ENCODE measurements around the gene TMX1.

DNA sequence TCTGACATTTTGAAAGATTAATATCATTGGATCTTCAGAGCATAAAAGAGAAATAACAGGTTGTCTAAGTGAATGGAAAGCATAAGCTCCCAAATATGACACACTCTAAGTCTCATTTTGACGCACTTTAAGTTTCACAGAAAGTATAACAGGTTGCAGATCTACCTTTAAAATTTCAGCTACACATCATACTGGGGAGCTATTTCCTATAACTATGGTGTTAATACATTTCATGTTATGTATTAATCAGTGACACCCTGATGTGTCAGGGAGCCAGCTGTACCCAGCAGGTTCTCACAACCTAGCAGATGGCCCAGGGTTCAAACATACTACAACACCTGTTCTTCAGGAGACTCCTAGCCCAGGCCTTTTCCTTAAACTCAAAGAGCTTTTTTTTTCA is 31.1 kb upstream of the TMX1 start:
- TF ChIP-seq, protein P1, sequence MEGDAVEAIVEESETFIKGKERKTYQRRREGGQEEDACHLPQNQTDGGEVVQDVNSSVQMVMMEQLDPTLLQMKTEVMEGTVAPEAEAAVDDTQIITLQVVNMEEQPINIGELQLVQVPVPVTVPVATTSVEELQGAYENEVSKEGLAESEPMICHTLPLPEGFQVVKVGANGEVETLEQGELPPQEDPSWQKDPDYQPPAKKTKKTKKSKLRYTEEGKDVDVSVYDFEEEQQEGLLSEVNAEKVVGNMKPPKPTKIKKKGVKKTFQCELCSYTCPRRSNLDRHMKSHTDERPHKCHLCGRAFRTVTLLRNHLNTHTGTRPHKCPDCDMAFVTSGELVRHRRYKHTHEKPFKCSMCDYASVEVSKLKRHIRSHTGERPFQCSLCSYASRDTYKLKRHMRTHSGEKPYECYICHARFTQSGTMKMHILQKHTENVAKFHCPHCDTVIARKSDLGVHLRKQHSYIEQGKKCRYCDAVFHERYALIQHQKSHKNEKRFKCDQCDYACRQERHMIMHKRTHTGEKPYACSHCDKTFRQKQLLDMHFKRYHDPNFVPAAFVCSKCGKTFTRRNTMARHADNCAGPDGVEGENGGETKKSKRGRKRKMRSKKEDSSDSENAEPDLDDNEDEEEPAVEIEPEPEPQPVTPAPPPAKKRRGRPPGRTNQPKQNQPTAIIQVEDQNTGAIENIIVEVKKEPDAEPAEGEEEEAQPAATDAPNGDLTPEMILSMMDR (IDR thresholded peaks at IDR 0.05) = no peak
- no peak for TF ChIP-seq POLR2A (IDR thresholded peaks at IDR 0.05)
